Spleen (tissue), 7 donors: ENCODE results near the gene DPY19L3.

Experiments
- CTCF ChIP-seq, 11 experiments: fragments of 200-600 bp in 7 of 11; fragments of 450-650 bp in 4 of 11; sonication (generic) in 4 of 11; IDR thresholded peaks in 8 of 11; conservative IDR thresholded peaks in 3 of 11; 1 replicate in 7 of 11; 2 replicates in 4 of 11; pipeline versions ENCODE4 v1.4.0 to v1.8.0; 2016 to 2021; ENCODE audit warnings: antibody characterized with exemption in 11 of 11, inconsistent platforms in 4 of 11, mild to moderate bottlenecking in 1 of 11
- POLR2A ChIP-seq, 3 donors: fragments of 450-650 bp; IDR thresholded peaks; one replicate each; pipeline ENCODE4 v1.5.1; 2017; ENCODE audit warnings: antibody characterized with exemption in 3 of 3, mild to moderate bottlenecking in 1 of 3
- POLR2AphosphoS5 ChIP-seq, 3 donors: sonication (generic); formaldehyde crosslinking; IDR thresholded peaks; one replicate each; pipeline ENCODE4 v1.5.1; 2017; ENCODE audit warnings: antibody characterized with exemption in 3 of 3
- donor health status: DM: no; HTN: no; CAD: no; lungs with moderate emphysema.
- donor health status: DM: no; HTN: no; CAD: no.
- donor health status: DM: no; HTN: no; CAD: no.

- TF ChIP-seq CTCF (IDR thresholded peaks at IDR 0.05 in 8 of 11, conservative IDR thresholded peaks at IDR 0.05 in 3 of 11) (no peak), POLR2AphosphoS5 (IDR thresholded peaks at IDR 0.05) (no peak), POLR2A (IDR thresholded peaks at IDR 0.05) (no peak)
These were observed 31.1 kb downstream of the DPY19L3 start for GRCh38 chr19:32436692-32437091.
